B cell (primary cell): ENCODE data around the gene APBA2. TPM values are rescaled to one million over a fixed set of nuclear protein-coding genes. Genes with fewer than 3 reads are reported as not detected.

ENCODE experiments used
- ATAC-seq: fragments of 200-7000 bp; cut with Tn5 transposase; one replicate; pipeline ENCODE4 v1.10.0; 2021; ENCODE audit warnings: low read depth, mild to moderate bottlenecking, moderate number of reproducible peaks, moderate library complexity
- CTCF ChIA-PET: fragments of 350-600 bp; sonication (Branson Sonifier 250); formaldehyde crosslinking; loops from one replicate; lab custom pipeline; 2021; ENCODE audit warnings: antibody characterized with exemption, inconsistent platforms; lab: Charles Lee
- POLR2A ChIA-PET: fragments of 350-600 bp; sonication (Branson Sonifier 250); formaldehyde crosslinking; loops from one replicate; lab custom pipeline; 2021; ENCODE audit warnings: antibody characterized with exemption; lab: Charles Lee
- DNase-seq: peaks from one replicate; pipeline ENCODE4 v3.0.0; 2013
- H2AFZ ChIP-seq: 2 replicates; pipeline ENCODE4 v1.6.1; 2012; ENCODE audit warnings: mild to moderate bottlenecking, low read depth, low read length; ENCODE audit not compliant: insufficient read depth, poor library complexity, severe bottlenecking
- H3K27ac ChIP-seq, 2 donors: 1 replicate in 1 of 2; 2 replicates in 1 of 2; pipeline ENCODE4 v1.5.1; 2012 to 2013; ENCODE audit warnings: low read length in 2 of 2, mild to moderate bottlenecking in 2 of 2, moderate library complexity in 1 of 2
- H3K27me3 ChIP-seq, 4 experiments: fragments of 200-600 bp in 1 of 4; sonication (generic) in 1 of 4; replicated peaks in 1 of 4; 1 replicate in 2 of 4; 2 replicates in 2 of 4; pipeline versions ENCODE4 v1.6.1 to v1.7.0; 2013 to 2016; ENCODE audit warnings: low read length in 3 of 4, mild to moderate bottlenecking in 2 of 4, mixed read lengths in 1 of 4, moderate library complexity in 1 of 4; ENCODE audit not compliant: insufficient read depth in 4 of 4, control insufficient read depth in 3 of 4; ENCODE audit errors: control extremely low read depth in 1 of 4
- H3K36me3 ChIP-seq, 2 experiments: replicated peaks in 1 of 2; 1 replicate in 1 of 2; 2 replicates in 1 of 2; pipeline versions ENCODE4 v1.6.1 to v1.7.1; 2013; ENCODE audit warnings: low read length in 1 of 2; ENCODE audit not compliant: insufficient read depth in 2 of 2, control insufficient read depth in 1 of 2; ENCODE audit errors: control extremely low read depth in 1 of 2, extremely low read depth in 1 of 2
- H3K4me1 ChIP-seq, 2 donors: fragments of 200-600 bp in 1 of 2; sonication (generic) in 1 of 2; 1 replicate in 1 of 2; 2 replicates in 1 of 2; pipeline versions ENCODE4 v1.5.1 to v1.6.1; 2013 to 2017; ENCODE audit warnings: low read length in 2 of 2; ENCODE audit not compliant: control insufficient read depth in 2 of 2, insufficient read depth in 2 of 2
- H3K4me2 ChIP-seq: replicated peaks from 2 replicates; pipeline ENCODE3; 2012; ENCODE audit warnings: mild to moderate bottlenecking, low read depth, low read length; ENCODE audit not compliant: poor library complexity, severe bottlenecking
- H3K4me3 ChIP-seq, 5 experiments: fragments of 200-600 bp in 1 of 5; sonication (generic) in 1 of 5; 1 replicate in 3 of 5; 2 replicates in 2 of 5; pipeline versions ENCODE4 v1.5.1 to v1.7.0; 2011 to 2016; ENCODE audit warnings: low read length in 4 of 5, mild to moderate bottlenecking in 4 of 5, low read depth in 2 of 5, control low read depth in 1 of 5, moderate library complexity in 1 of 5; ENCODE audit not compliant: insufficient read depth in 1 of 5; ENCODE audit errors: control extremely low read depth in 1 of 5, extremely low read depth in 1 of 5
- H3K79me2 ChIP-seq: fragments of 200-600 bp; sonication (generic); one replicate; pipeline ENCODE4 v1.6.0; 2016; ENCODE audit warnings: low read length; ENCODE audit not compliant: control insufficient read depth, insufficient read depth
- H3K9ac ChIP-seq: fragments of 200-600 bp; sonication (generic); 2 replicates; pipeline ENCODE4 v1.6.1; 2017; ENCODE audit warnings: mild to moderate bottlenecking, low read length, moderate library complexity
- H3K9me3 ChIP-seq, 3 donors: one replicate each; pipeline versions ENCODE4 v1.6.1 to v1.7.1; 2013; ENCODE audit warnings: low read length in 2 of 3; ENCODE audit not compliant: control insufficient read depth in 2 of 3, insufficient read depth in 1 of 3; ENCODE audit errors: control extremely low read depth in 1 of 3
- H4K20me1 ChIP-seq: 2 replicates; pipeline ENCODE4 v1.6.0; 2012; ENCODE audit warnings: mild to moderate bottlenecking, low read length; ENCODE audit not compliant: insufficient read depth, control insufficient read depth, poor library complexity, severe bottlenecking
- H3K27ac Mint-ChIP-seq: one replicate; pipeline ENCODE4 v1.8.0; 2021; ENCODE audit warnings: mixed read lengths
- H3K27me3 Mint-ChIP-seq: one replicate; pipeline ENCODE4 v1.8.0; 2021; ENCODE audit warnings: mixed read lengths
- H3K4me1 Mint-ChIP-seq: one replicate; pipeline ENCODE4 v1.8.0; 2021; ENCODE audit warnings: mixed read lengths
- H3K4me3 Mint-ChIP-seq: one replicate; pipeline ENCODE4 v1.8.0; 2021; ENCODE audit warnings: mixed read lengths
- H3K9me3 Mint-ChIP-seq: one replicate; pipeline ENCODE4 v1.8.0; 2022; ENCODE audit warnings: mixed read lengths; ENCODE audit not compliant: insufficient read depth
- CTCF ChIP-seq: fragments of 200-600 bp; IDR thresholded peaks from one replicate; pipeline ENCODE4 v1.8.0; 2022; ENCODE audit warnings: antibody characterized with exemption, mild to moderate bottlenecking
- EZH2 ChIP-seq: IDR thresholded peaks from 2 replicates; pipeline ENCODE4 v1.6.1; 2012; ENCODE audit warnings: borderline replicate concordance, low read depth, mild to moderate bottlenecking, moderate library complexity, low read length; ENCODE audit not compliant: insufficient read depth, poor library complexity, severe bottlenecking
- WGBS: methylation state at CpG from one replicate; pipeline ENCODE4 v1.1.5; 2013; ENCODE audit warnings: missing lambda C conversion rate; ENCODE audit not compliant: insufficient coverage; 5-methylcytosine and 5-hydroxymethylcytosine counted together
- intact Hi-C: fragments of 100-400 bp; cut with micrococcal nuclease; formaldehyde crosslinking; loops from one replicate; pipeline ENCODE4 v1.10.0; 2022
- polyA plus RNA-seq: library from polyadenylated mRNA; depleted of rRNA; stranded (reverse); fragments of >200 nt; gene quantifications from 2 replicates; pipeline ENCODE4 v1.2.3, GENCODE V29; 2012
- total RNA-seq, 2 donors: library from RNA; stranded (reverse); fragments of 120-200 nt in 1 of 2; gene quantifications; 1 replicate in 1 of 2; 2 replicates in 1 of 2; pipeline versions ENCODE4 v1.2.3 to v1.2.4, GENCODE V29; 2013 to 2022

Gene APBA2
- total and polyA plus RNA-seq, 2 donors (not counting 1 experiment from before 2014, with no cell fraction given) = 0.19 TPM; not detected in 1

GRCh38 chr15:28985691-28986090, 99.9 kb downstream of the APBA2 start:
- CTCF ChIA-PET = no interaction called here
- H3K4me3 Mint-ChIP-seq = no peak overlapping the region
- no peak overlapping the region for H3K4me2 ChIP-seq

GRCh38 chr15:28986108-28986507, 100.3 kb downstream of the APBA2 start:
- H3K27ac Mint-ChIP-seq = no peak overlapping the region
- no peak for ATAC-seq

More at GRCh38 chr15:28985691-28986090, 99.9 kb downstream of the APBA2 start:
- Histone ChIP-seq H3K9me3 (peaks cover 0 to 14% (median 0%) of the 10 kb centered on the region in 3 donors), H3K9ac (no peak overlapping the region), H3K36me3 (no peaks in the 10 kb centered on the region), H3K4me3 (no peak overlapping the region), H2AFZ (no peak overlapping the region), H3K79me2 (no peaks in the 10 kb centered on the region), H3K4me1 (no peaks in the 10 kb centered on the region), H3K27ac (no peak overlapping the region), H4K20me1 (no peaks in the 10 kb centered on the region), H3K27me3 (no peaks in the 10 kb centered on the region)
- TF ChIP-seq CTCF = no peak
- no peak for TF ChIP-seq EZH2
- H3K4me1 Mint-ChIP-seq = no peaks in the 10 kb centered on the region
- DNase-seq (no peak), ATAC-seq (no peak)
- intact Hi-C loops = no loop called here
- POLR2A ChIA-PET = no interaction called here
- 78% methylated on average over 6 of the region's 8 CpGs for WGBS
- no peak overlapping the region for H3K27ac Mint-ChIP-seq
- H3K27me3 Mint-ChIP-seq = no peaks in the 10 kb centered on the region
- H3K9me3 Mint-ChIP-seq = peaks cover 3% of the 10 kb centered on the region

More at GRCh38 chr15:28986108-28986507, 100.3 kb downstream of the APBA2 start:
- DNase-seq = no peak
- H4K20me1 ChIP-seq = no peaks in the 10 kb centered on the region
- H3K36me3 ChIP-seq = no peaks in the 10 kb centered on the region
- H3K9ac ChIP-seq = no peak overlapping the region
- Mint-ChIP-seq H3K9me3 (peaks cover 3% of the 10 kb centered on the region), H3K4me1 (no peaks in the 10 kb centered on the region), H3K4me3 (no peak overlapping the region), H3K27me3 (no peaks in the 10 kb centered on the region)
- 95% methylated on average over 7 of the region's 9 CpGs for WGBS
- peaks cover 0 to 14% (median 0%) of the 10 kb centered on the region in 3 donors for H3K9me3 ChIP-seq
- ChIA-PET POLR2A (no interaction called here), CTCF (no interaction called here)
- no peak overlapping the region for H3K4me2 ChIP-seq
- no peaks in the 10 kb centered on the region for H3K27me3 ChIP-seq
- H3K79me2 ChIP-seq = no peaks in the 10 kb centered on the region
- intact Hi-C loops = no loop called here
- no peak overlapping the region for H2AFZ ChIP-seq
- no peak overlapping the region for H3K4me3 ChIP-seq
- H3K27ac ChIP-seq = no peak overlapping the region
- no peaks in the 10 kb centered on the region for H3K4me1 ChIP-seq
- TF ChIP-seq EZH2 (no peak), CTCF (no peak)
